IPS-NIHi7 (cell line): ENCODE measurements around the gene SRGAP2C.
"Not testable (repeated sequence)": the region's sequence is repeated elsewhere in the genome, so short reads cannot be mapped to it uniquely, and the experiment has no call there.

Experiments
- DNase-seq: peaks from one replicate; pipeline ENCODE4 v3.0.0; 2012; ENCODE audit warnings: mixed read lengths; ENCODE audit errors: extremely low spot score

Gene SRGAP2C

DNA sequence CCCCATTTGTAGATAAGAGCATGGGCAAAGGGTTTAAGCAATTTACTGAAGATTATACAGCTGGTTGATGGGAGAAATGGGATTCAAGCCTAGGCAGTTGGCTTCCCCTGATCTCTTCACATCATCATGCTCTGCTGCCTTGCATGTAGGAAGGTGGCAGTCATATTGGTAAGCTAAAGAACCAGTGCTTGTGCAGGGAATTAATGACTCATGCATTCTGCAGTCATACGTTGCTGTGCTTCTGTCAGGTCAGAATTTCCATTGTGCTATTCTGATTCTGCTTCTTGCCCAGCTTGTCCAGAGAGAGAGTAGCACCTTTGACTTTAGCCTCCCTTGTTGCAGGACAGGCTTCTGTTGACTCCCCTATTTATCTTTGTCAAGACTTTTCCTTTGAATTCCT, 153.2 kb downstream of the SRGAP2C start:
- DNase-seq = not testable (repeated sequence)

DNA sequence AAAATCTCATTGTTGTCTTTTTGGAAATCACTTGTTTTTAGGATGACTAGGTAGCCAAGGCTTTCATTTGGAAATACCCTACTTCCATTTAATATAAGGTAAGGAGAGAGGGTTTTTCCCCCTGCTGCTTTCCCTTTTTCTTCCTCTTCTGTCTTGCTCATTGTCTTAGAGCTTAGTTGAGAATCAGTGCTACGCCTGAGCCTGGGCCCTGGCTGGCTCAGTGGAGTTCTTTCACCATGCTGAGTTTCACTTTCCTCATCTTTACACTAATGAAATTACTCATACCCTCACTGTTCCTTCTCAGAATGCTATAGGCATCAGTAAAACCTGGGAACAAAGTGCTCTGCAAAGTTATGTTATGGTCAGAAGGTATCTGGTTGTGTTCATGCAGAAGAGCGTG, 154.8 kb downstream of the SRGAP2C start:
- not testable (repeated sequence) for DNase-seq

DNA sequence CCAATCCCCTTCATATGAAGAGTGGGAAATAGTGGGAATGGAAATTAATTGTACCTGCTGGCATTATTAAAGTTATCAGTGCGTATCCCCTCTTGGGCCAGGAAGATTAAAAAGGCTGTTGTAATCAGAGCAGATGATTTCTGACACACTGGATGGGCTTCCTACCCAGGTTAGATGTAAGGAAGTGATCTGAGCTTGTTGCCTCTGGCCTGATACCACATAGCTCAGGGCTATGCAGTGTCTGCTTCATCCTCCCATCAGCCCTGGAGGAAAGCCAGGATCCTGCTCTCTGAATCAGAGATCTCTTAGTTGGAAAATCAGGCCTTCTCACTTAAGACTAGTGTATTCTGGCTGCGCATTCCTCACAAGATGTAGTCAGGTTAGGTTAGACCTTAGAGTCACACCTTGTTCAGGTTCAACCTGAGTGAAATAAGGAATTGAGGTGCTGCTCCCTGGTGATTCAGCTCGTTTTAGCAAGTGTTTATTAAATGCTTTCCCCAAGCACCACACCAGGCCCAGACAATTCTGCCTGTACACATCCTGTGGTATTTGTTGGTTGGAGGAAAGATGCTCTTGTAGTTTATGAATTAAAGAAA, 158.6 kb downstream of the SRGAP2C start:
- DNase-seq = not testable (repeated sequence)

DNA sequence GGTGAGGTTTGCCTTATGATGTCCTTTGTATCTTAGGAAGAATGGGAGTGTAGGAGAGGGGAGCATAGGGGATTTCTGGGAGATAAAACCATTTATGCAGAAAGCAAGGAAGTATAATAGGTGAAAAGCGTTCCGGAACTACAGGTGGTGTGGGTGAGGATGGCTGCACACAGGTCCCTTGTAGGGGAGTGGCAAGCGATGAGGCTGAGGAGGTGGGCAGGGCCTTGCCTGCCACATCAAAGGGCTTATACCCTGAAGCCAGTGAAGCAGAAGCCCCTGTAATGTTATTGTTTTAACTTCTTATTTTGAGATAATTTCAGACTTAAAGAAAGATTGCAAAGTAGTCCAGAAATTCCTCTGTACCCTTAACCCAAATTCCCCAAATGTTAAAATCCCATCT, 159.6 kb downstream of the SRGAP2C start:
- DNase-seq = not testable (repeated sequence)

DNA sequence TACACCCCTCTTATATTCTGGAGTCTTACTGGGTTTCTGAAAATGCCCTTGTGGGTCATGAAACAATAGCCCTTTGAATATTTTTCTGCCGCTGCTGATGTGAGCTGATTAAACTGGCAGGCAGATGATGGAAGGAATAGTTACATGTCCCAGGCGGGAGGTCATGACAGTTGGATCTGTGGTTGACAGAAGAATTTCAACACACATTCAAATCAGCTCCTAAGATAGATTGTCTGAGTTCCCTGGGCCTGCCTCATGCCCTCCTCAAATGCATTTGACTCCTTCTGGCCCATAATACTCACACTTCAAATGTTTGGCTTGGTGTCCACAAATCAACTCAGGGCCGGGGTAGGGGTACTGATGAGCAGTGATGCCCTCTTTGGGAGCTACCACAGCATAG, 161.9 kb downstream of the SRGAP2C start:
- not testable (repeated sequence) for DNase-seq

DNA sequence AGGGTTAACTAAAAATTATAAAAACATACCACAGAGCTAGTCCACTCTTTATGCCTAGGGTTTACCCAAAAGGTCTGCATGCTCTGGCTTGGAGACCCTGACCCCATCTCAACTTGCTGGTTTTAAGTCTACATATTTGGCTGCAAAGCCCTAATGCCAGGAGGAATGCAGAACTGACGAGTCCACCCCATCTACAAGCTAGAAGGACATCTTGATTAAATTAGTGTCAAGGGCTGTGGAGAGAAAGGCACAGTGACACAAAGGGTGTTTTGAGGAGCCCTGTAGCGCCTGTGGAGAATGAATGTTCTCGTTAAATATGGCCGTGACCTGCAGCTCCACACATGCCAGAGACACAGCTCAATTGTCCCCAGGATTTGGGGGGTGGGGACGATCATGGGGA, 162.7 kb downstream of the SRGAP2C start:
- DNase-seq = not testable (repeated sequence)

DNA sequence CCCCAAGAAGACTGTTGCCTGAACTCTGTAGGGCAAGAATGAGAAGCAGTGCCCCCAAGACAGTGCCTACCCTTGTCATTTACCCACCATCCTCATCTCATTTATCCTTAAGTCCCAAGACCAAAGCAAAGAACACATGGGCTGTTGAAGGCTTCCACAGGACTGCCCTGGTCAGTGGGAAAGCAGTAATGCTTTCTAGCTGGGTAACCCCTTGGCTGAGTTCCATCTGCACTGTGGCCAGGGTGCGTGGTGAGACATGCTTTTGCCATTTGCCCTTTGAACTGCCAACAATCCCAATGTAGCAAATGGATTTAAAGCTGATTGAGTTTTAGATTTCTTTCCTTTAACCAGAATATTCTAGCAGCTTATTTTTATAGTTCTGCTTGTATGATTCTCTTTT, 163.3 kb downstream of the SRGAP2C start:
- not testable (repeated sequence) for DNase-seq

DNA sequence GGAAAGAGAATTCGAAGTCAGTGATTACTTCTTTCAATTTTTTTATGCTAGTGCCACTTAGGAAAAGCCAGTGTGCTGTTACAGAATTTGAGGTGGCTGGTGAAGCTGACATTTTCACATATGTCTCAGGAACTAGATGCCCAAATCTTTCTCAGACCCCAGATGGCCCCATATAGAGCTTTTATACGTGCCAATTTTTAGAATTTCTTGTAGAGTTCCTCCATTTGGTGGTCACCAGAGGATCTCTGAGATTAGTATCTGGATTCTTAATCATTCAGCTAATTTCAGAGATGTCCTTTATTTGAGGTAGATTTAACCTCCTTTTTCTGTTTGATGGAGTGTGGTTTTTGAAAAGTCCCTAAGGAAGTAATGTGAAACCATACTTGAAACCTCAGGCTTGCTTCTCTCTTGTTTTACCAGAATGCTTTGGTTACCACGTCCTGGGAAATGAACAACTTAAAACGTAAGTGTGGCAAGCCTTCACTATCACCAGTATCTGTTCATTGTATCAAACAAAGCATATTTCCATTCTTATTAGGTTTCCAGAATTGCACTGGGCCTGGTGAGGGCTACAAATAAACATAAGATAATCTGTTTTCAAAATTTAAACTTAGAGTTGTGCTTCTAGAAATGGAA, 164.7 kb downstream of the SRGAP2C start:
- DNase-seq = not testable (repeated sequence)

DNA sequence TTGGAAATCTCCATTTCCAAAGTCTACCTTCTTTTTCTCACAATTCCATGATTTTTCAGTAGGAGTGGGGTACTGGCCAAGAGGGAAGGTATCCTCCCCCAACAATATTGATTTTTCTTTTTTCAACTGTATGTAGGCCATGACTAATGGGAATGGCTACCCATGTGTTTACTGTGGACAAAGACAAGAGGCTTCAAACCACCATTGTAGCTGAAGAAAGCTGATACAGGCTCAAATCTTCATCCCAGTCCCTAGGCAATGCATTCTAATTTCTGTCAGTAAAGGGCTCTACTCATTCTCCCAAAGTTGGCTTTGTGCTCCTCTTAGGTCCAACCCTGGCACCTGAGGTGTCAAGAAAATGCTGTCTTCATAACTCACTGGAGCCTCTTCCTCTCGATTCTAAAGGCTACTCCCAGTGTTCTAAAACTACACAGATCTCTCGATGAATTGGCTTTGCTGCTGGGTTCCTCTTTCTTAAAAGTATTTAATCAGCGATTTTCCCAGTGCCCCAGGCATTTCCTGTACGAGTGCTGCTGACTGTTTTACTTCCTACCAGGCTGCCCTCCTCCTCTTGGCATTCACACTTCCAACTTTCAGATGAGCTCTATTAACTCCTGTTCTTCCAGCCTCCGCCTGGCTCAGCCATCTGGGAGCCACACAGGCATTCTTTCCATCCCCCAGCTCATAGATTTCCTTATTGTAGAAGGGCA, 171.1 kb downstream of the SRGAP2C start:
- not testable (repeated sequence) for DNase-seq

DNA sequence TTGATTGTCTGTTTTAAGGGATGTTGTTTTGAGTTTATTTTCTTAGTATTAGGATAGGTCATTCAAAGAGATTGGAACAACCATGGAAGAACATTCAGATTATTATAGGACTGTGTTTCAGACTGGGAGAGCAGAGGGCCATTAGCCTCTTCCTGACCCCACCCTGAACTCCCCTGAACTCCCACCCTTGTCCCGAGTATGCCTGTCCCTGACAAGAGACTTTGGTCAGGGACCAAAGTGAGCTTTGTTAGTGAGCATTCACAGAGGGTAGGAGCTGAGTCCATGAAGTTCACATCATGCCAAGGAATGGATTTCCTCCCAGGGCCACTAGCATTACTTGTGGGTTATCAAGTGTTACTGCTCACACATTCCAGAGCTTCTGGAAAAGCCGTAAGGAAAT, 172.0 kb downstream of the SRGAP2C start:
- DNase-seq = not testable (repeated sequence)

DNA sequence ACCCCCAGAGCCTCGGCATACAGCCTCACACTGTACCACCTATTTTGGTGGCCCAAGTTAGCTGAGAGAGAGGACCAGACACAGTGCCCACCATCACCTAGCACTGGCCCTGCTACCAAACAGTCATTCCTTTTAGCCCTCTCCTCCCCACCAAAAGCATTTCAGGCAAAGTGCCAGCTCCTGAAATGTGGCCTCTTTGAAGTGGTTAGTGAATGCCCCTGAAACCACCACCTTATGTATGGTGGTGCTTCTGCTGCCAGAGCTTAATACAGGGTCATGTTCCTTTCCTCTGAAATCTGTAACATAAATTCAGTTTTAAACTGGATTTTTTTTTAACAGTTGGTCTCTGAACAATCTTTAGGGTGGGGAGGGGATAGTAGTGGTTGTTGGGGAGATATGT, 175.8 kb downstream of the SRGAP2C start:
- not testable (repeated sequence) for DNase-seq

DNA sequence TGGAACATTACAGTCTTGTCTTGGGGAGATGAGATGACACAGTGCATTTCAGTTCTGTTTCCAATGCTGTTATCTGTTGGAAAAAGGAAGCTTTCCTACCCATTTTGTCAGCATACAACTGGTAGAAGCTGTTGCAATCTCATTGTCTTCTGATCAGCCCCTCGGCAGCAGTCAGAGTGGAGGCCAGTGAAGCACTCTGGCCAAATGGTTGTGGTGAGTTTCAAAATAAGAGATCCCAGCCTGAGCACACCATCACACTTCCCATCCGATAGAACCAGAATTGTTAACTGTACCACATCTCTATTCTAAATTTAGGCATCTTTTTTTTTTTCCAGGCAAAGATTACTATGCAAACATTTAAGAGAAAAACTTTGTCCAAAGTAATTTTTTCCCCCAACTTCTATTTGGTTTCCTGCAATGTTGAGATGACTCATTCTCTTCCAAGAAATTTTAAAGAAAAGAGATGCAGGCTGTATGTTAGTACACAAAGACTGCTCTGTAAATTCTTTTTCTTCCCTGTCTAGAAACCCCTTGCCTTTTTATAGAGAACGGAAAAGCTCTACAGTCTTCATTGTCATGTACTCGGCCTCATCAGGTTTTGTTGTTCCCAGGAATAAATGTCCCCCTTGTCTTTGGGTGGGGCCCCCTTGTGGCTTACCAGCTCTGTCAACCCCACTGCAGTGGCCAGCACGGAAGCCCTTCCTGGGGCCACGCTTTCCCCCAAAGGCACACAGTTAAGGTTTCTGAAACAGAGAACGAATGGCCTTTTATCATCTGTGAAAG, 176.9 kb downstream of the SRGAP2C start:
- DNase-seq = not testable (repeated sequence)

DNA sequence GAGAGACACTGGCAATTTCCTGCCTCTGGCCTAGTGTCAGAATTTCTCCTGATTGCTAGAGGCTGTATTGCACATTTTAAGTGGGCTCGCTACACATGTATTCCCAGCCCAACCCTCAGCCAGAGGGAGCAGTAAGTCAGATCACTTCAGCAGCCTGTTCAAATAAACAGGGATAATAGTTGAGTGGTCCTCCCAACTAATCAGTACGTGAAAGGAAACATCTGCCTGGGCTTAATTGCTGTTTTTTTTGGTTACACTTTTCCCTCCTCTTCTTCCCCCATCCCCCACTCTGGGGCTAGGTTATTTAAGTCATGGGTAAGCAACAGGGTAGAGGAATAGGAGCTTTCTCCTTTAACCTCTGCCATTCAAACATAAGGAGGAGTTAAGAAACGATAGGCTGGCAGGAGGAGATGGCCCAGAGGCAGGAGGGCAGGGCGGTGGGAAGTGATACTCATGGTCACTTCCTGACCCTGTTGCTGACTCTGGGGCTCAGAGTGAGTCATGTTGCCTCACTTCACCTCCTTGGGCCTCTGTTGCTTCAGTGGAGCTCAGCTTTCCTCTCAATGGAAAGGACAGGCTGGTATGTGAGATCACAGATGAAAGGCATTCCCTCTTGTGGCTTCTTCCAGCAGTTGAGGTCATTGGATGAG, 177.6 kb downstream of the SRGAP2C start:
- DNase-seq = not testable (repeated sequence)

DNA sequence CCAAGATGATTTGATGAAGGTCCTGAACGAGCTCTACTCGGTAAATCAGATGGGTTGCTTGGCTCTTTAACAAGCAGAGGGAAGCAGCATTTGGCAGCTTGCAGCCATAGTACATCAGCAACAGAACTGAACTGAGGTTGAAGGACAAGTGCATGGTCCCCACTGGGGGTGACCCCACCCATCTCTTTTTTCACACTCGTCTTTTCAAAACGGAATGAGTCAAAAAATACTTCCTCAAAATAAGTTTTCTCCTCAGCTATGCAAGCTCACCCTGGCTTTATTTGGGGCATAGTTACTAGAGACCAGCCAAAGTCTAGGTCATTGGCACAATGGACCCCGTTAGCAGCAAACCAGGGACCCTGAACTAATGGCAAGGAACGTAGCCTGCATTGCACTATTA, 180.5 kb downstream of the SRGAP2C start:
- not testable (repeated sequence) for DNase-seq

DNA sequence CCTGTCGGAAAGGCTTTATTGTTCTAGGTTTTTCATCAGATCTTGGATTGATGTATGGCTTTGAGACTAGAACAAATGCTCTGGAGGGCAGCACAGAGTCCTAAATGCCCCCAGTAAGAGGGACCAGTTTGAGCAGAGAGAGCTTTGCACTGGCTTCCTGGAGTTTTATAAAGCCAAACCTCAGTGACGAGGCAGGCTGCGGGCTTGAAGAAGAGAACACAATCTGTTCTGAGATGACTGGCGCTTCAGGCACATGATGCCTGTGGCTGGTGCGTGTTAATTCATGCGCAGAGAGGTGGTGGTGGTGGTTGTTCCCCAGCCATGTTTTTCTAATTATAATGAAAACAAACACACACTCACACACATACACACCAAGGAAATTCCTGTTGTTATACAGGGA, 180.9 kb downstream of the SRGAP2C start:
- not testable (repeated sequence) for DNase-seq

DNA sequence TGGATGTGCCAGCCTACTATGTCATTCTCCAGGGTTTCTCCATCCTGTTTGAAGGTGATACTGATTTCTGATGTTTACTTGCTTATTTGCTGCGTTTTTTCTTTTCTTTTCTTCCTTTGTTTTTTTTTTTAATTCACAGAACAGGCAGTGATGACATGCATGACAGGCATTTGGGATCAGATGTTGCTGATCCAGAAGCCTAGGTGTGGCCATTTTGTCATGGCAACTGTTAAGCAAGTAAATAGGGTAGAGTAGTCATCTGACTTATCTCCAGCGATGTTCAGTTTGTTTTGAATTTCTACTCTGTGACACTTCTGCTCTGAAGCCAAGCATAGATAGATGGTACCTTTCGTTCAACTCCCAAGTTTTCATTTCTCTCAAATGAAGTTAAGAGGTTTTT, 181.4 kb downstream of the SRGAP2C start:
- DNase-seq = not testable (repeated sequence)

DNA sequence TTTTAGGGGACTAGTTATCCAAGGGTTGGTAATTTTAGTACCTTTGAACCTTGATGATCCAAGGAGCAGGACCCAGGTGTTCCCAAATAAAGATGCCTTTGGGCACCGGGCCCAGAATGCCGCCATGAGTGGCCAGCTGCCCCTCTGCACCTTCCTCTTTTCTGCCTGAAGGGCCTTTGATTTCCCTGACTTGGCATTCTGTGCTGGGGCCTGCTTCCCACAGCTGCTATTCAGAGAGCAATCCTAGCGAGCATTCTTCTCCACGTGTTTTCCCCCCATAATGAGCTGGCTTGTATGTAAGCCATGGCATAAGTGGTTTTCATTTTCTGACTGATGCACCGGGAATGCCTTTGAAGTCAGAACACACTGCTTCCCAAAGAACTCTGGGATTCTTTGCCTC, 184.1 kb downstream of the SRGAP2C start:
- DNase-seq = not testable (repeated sequence)

DNA sequence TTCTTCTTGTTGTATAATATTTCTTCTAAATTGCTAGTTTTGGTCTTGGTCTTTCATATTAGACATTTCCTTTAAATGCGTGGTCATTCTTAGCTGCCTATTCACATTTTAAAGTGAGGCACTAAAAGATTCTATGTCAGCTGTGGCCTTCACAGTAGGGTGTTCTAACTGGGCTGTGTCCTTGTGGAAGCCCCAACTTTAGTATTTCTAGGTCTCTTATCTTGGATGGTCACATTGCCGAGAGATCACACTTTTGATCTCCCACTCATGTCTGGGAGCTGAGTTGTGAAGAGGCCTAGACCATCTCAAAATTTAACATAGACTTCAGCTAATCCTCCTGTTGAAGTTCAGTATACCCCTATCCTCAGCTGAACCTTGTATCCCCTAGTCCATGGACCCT, 185.2 kb downstream of the SRGAP2C start:
- not testable (repeated sequence) for DNase-seq

DNA sequence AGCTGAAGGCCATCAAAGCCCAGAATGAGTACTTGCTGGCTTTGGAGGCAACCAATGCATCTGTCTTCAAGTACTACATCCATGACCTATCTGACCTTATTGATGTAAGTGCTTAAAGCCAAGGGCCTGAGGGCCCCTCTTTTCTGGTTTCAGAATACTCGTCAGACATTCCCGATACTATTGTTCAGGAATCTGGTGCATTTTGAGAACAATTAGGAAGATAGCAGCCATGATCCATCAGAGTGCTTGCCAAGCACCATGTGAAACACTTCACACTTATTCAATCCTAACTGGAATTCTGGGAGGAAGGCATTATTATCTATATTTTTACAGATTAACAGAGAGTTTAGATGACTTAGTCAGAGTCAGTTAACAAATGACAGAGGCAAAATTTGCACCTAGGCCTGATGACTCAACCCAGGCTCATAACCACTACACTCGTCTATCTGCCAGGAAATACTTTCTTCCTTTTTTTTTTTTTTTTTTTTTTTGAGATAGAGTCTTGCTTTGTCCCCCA, 190.1 kb downstream of the SRGAP2C start:
- not testable (repeated sequence) for DNase-seq

DNA sequence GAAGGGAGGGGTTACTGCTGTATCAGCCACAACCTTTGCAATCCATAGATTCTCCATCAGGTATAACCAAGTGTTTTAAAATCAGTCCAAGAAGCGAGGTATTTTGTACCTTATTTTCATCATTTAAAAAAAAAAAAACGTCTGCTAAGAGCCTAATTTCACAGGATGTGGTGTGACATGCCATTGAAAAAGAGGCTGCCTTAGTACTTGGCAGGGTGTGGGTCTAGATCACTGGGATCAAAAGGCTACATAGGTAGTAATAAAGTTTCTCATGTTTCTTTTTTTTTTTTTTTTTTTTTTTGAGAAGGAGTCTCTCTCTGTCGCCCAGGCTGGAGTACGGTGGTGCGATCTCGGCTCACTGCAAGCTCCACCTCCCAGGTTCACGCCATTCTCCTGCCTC, 192.2 kb downstream of the SRGAP2C start:
- not testable (repeated sequence) for DNase-seq

DNA sequence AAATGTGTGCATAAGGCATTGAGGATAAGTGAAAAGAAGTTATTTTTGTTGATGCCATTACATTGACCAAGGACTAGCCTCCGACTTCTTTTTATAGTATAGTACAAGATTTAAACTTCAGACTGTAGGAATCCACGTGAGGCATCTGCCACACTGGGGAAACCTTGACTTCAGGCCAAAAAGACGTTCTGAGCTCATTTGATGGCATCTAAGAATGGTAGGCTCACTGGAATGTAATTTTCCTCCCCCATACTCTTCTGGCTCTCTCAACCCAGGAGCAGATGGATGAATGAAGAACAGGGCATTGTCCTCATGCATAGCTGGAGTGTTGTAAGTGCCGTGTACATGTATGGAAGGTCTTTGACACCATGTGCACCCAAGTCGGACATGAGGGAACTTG, 194.0 kb downstream of the SRGAP2C start:
- not testable (repeated sequence) for DNase-seq
